ENCODE measurements around the gene LGI2.

The LGI2 gene

GRCh38 chr4:25060241-25060962, 29.7 kb upstream of the LGI2 start:
- Histone ChIP-seq H3K27ac (ENCODE audit: low read depth, low read length) (no peak overlapping the region), H2AFZ (ENCODE audit: low read depth, low read length, severe bottlenecking) (no peak overlapping the region)
- TF ChIP-seq CTCF (IDR thresholded peaks at IDR 0.05; ENCODE audit: insufficient read depth, low read length, poor library complexity, severe bottlenecking) (no peak), EZH2phosphoT487 (conservative IDR thresholded peaks at IDR 0.05; ENCODE audit: low read length) (no peak)

GRCh38 chr4:25059791-25060190, 29.0 kb upstream of the LGI2 start:
- Histone ChIP-seq H3K27me3 (ENCODE audit: low read length) (no peaks in the 10 kb centered on the region), H3K27ac (ENCODE audit: low read depth, low read length) (no peak overlapping the region), H3K9ac (ENCODE audit: low read length) (no peak overlapping the region), H3K36me3 (ENCODE audit: low read length) (no peaks in the 10 kb centered on the region), H3K9me2 (replicated peaks; ENCODE audit: insufficient read depth, low read length) (no peaks in the 10 kb centered on the region), H2AFZ (ENCODE audit: low read depth, low read length, severe bottlenecking) (no peak overlapping the region), H3K4me2 (ENCODE audit: low read depth, low read length, poor library complexity, severe bottlenecking) (no peak overlapping the region), H3F3A (ENCODE audit: insufficient read depth) (no peaks in the 10 kb centered on the region), H3K9me3 (ENCODE audit: insufficient read depth, low read length) (no peaks in the 10 kb centered on the region), H3K4me3 (ENCODE audit: insufficient read depth, low read length, poor library complexity, severe bottlenecking) (no peak overlapping the region), H4K20me1 (ENCODE audit: low read depth, low read length) (no peaks in the 10 kb centered on the region), H3K79me2 (ENCODE audit: insufficient read depth, low read length) (no peaks in the 10 kb centered on the region)
- TF ChIP-seq CTCF (IDR thresholded peaks at IDR 0.05; ENCODE audit: insufficient read depth, low read length, poor library complexity, severe bottlenecking), result no peak
- TF ChIP-seq EZH2phosphoT487 (conservative IDR thresholded peaks at IDR 0.05; ENCODE audit: low read length), result no peak

More at GRCh38 chr4:25060241-25060962, 29.7 kb upstream of the LGI2 start:
- H3K4me2 ChIP-seq (ENCODE audit: low read depth, low read length, poor library complexity, severe bottlenecking), result no peak overlapping the region
- no peaks in the 10 kb centered on the region for H3K9me2 ChIP-seq (replicated peaks; ENCODE audit: insufficient read depth, low read length)
- no peak overlapping the region for H3K9ac ChIP-seq (ENCODE audit: low read length)
- no peaks in the 10 kb centered on the region for H4K20me1 ChIP-seq (ENCODE audit: low read depth, low read length)
- H3K79me2 ChIP-seq (ENCODE audit: insufficient read depth, low read length), result no peaks in the 10 kb centered on the region
- no peaks in the 10 kb centered on the region for H3K27me3 ChIP-seq (ENCODE audit: low read length)
- no peaks in the 10 kb centered on the region for H3K36me3 ChIP-seq (ENCODE audit: low read length)
- H3K9me3 ChIP-seq (ENCODE audit: insufficient read depth, low read length), result no peaks in the 10 kb centered on the region
- H3K4me3 ChIP-seq (ENCODE audit: insufficient read depth, low read length, poor library complexity, severe bottlenecking), result no peak overlapping the region
- no peaks in the 10 kb centered on the region for H3F3A ChIP-seq (ENCODE audit: insufficient read depth)

- no peaks in the 10 kb centered on the region for H3K36me3 ChIP-seq (ENCODE audit: low read length)
- no peaks in the 10 kb centered on the region for H3K9me3 ChIP-seq (ENCODE audit: insufficient read depth, low read length)
- H4K20me1 ChIP-seq (ENCODE audit: low read depth, low read length), result no peaks in the 10 kb centered on the region
- H3K27ac ChIP-seq (ENCODE audit: low read depth, low read length), result no peak overlapping the region
- H3K9me2 ChIP-seq (replicated peaks; ENCODE audit: insufficient read depth, low read length), result no peaks in the 10 kb centered on the region
- H3K9ac ChIP-seq (ENCODE audit: low read length), result no peak overlapping the region
- no peaks in the 10 kb centered on the region for H3F3A ChIP-seq (ENCODE audit: insufficient read depth)
- TF ChIP-seq EZH2phosphoT487 (conservative IDR thresholded peaks at IDR 0.05; ENCODE audit: low read length), result no peak
- no peak for TF ChIP-seq CTCF (IDR thresholded peaks at IDR 0.05; ENCODE audit: insufficient read depth, low read length, poor library complexity, severe bottlenecking)
- no peak overlapping the region for H2AFZ ChIP-seq (ENCODE audit: low read depth, low read length, severe bottlenecking)
- no peaks in the 10 kb centered on the region for H3K27me3 ChIP-seq (ENCODE audit: low read length)
- H3K4me2 ChIP-seq (ENCODE audit: low read depth, low read length, poor library complexity, severe bottlenecking), result no peak overlapping the region
- H3K79me2 ChIP-seq (ENCODE audit: insufficient read depth, low read length), result no peaks in the 10 kb centered on the region
- H3K4me3 ChIP-seq (ENCODE audit: insufficient read depth, low read length, poor library complexity, severe bottlenecking), result no peak overlapping the region
These were observed 28.1 kb upstream of the LGI2 start for GRCh38 chr4:25058796-25059195.

Measured in SU-DHL-6 (cell line).